ENCODE measurements around the gene CYB5R4. TPM values are rescaled to one million over a fixed set of nuclear protein-coding genes. Genes with fewer than 3 reads are reported as not detected.
"Not testable (repeated sequence)": the region's sequence is repeated elsewhere in the genome, so short reads cannot be mapped to it uniquely, and the experiment has no call there.

The CYB5R4 gene
- total and polyA plus RNA-seq, 10 of the 15 experiments (the other 5 are each of a cell fraction or from before 2014, with no cell fraction given): 13.4 to 61.1 (median 27.5) TPM

- Histone ChIP-seq H3K4me2 (ENCODE audit: control insufficient read depth, insufficient read depth) (no peak overlapping the region), H3K27ac (ENCODE audit: control insufficient read depth, insufficient read depth) (no peak overlapping the region), H3K27me3 (replicated peaks in 1 of 2; ENCODE audit: control insufficient read depth in 2 of 2, insufficient read depth in 2 of 2, low read length in 1 of 2) (no peaks in the 10 kb centered on the region), H3K9me3 (replicated peaks; ENCODE audit: control insufficient read depth, insufficient read depth, low read length) (no peaks in the 10 kb centered on the region; the same call in 2 of the 3 replicates), H3K79me2 (ENCODE audit: control insufficient read depth, insufficient read depth, low read length) (no peaks in the 10 kb centered on the region), H3K9ac (ENCODE audit: control insufficient read depth, insufficient read depth, low read length) (no peak overlapping the region), H4K20me1 (ENCODE audit: control insufficient read depth, insufficient read depth) (no peaks in the 10 kb centered on the region), H3K4me1 (ENCODE audit: control insufficient read depth, insufficient read depth, low read length) (no peaks in the 10 kb centered on the region), H2AFZ (ENCODE audit: control insufficient read depth, low read depth, low read length) (no peak overlapping the region), H3K36me3 (ENCODE audit: control insufficient read depth in 2 of 2, insufficient read depth in 2 of 2, low read length in 1 of 2) (no peaks in the 10 kb centered on the region), H3K4me3 (no peak overlapping the region)
- intact Hi-C loops (cut with micrococcal nuclease; ENCODE audit: unreplicated experiment): no loop called here
- CTCF ChIA-PET: no interaction called here
- in situ Hi-C loops (cut with MboI): no loop called here
- ATAC-seq (no peak), DNase-seq (ENCODE audit: low read depth, low spot score) (no peak), FAIRE-seq (no peak)
- TF ChIP-seq MTA2 (IDR thresholded peaks at IDR 0.05; ENCODE audit: low read depth) (no peak), EGR1 (IDR thresholded peaks at IDR 0.05; ENCODE audit: borderline replicate concordance in 1 of 2, low read depth in 2 of 2, low read length in 2 of 2) (no peak), USF1 (IDR thresholded peaks at IDR 0.05; ENCODE audit: borderline replicate concordance, extremely low read length, insufficient read depth, low read depth, low read length) (no peak), CBX5 (IDR thresholded peaks at IDR 0.05; ENCODE audit: low read depth) (no peak), ZZZ3 (IDR thresholded peaks at IDR 0.05; ENCODE audit: control insufficient read depth, insufficient read length, low read depth) (no peak), MEF2A (IDR thresholded peaks at IDR 0.05; ENCODE audit: insufficient read depth, low read depth, low read length) (no peak), GATAD2B (conservative IDR thresholded peaks at IDR 0.05; ENCODE audit: low read depth) (no peak), IRF5 (IDR thresholded peaks at IDR 0.05; ENCODE audit: borderline replicate concordance) (no peak), PML (IDR thresholded peaks at IDR 0.05; ENCODE audit: low read length) (no peak), TCF3 (IDR thresholded peaks at IDR 0.05; ENCODE audit: borderline replicate concordance, insufficient read depth, low read depth, low read length) (no peak), NR2F1 (conservative IDR thresholded peaks at IDR 0.05) (no peak), PKNOX1 (IDR thresholded peaks at IDR 0.05) (no peak), RCOR1 (conservative IDR thresholded peaks at IDR 0.05; ENCODE audit: low read depth, low read length) (no peak), RBBP5 (conservative IDR thresholded peaks at IDR 0.05) (no peak), ZNF274 (IDR thresholded peaks at IDR 0.05; ENCODE audit: insufficient read depth, insufficient read length) (no peak), ZNF622 (IDR thresholded peaks at IDR 0.05) (no peak), POU2F2 (IDR thresholded peaks at IDR 0.05; ENCODE audit: borderline replicate concordance, low read depth, low read length) (no peak), SMAD1 (IDR thresholded peaks at IDR 0.05; ENCODE audit: low read depth, partially characterized antibody) (no peak)
- 94% methylated on average over 2 of the region's 2 CpGs for WGBS (ENCODE audit: insufficient coverage, insufficient replicate concordance, low lambda C conversion rate, missing lambda C conversion rate)
- POLR2A ChIA-PET: no interaction called here
- RAD21 ChIA-PET (ENCODE audit: unreplicated experiment): no interaction called here
- SMC1A ChIA-PET (ENCODE audit: uncharacterized antibody, unreplicated experiment): no interaction called here
- no TSS peak for BruUV-seq (replicated peaks)
Measured at GRCh38 chr6:83948851-83949250, 89.4 kb downstream of the CYB5R4 start.

- intact Hi-C loops (cut with micrococcal nuclease; ENCODE audit: unreplicated experiment); CTCF ChIA-PET; H3K27me3 ChIP-seq (replicated peaks in 1 of 2; ENCODE audit: control insufficient read depth in 2 of 2, insufficient read depth in 2 of 2, low read length in 1 of 2); FAIRE-seq; H3K4me1 ChIP-seq (ENCODE audit: control insufficient read depth, insufficient read depth, low read length); in situ Hi-C loops (cut with MboI); DNase-seq (ENCODE audit: low read depth, low spot score); H3K27ac ChIP-seq (ENCODE audit: control insufficient read depth, insufficient read depth); SMC1A ChIA-PET (ENCODE audit: uncharacterized antibody, unreplicated experiment); ATAC-seq; RAD21 ChIA-PET (ENCODE audit: unreplicated experiment); H3K4me2 ChIP-seq (ENCODE audit: control insufficient read depth, insufficient read depth); H3K4me3 ChIP-seq; BruUV-seq (replicated peaks); POLR2A ChIA-PET; H3K36me3 ChIP-seq (ENCODE audit: control insufficient read depth in 2 of 2, insufficient read depth in 2 of 2, low read length in 1 of 2); H3K9me3 ChIP-seq (replicated peaks; ENCODE audit: control insufficient read depth, insufficient read depth, low read length); H3K79me2 ChIP-seq (ENCODE audit: control insufficient read depth, insufficient read depth, low read length); H4K20me1 ChIP-seq (ENCODE audit: control insufficient read depth, insufficient read depth); H2AFZ ChIP-seq (ENCODE audit: control insufficient read depth, low read depth, low read length); H3K9ac ChIP-seq (ENCODE audit: control insufficient read depth, insufficient read depth, low read length): not testable (repeated sequence)
- 100% methylated on average over 2 of the region's 2 CpGs for WGBS (ENCODE audit: insufficient coverage, insufficient replicate concordance, low lambda C conversion rate, missing lambda C conversion rate)
Measured at GRCh38 chr6:83951423-83951822, 91.9 kb downstream of the CYB5R4 start.

Data from GM12878 (cell line).